Adrenal gland (tissue), 5 donors: ENCODE results near the gene FBXL20.

Experiments
- CTCF ChIP-seq, 6 experiments: fragments of 450-650 bp in 4 of 6; fragments of 200-600 bp in 2 of 6; sonication (generic) in 1 of 6; IDR thresholded peaks; 1 replicate in 5 of 6; 2 replicates in 1 of 6; pipeline versions ENCODE4 v1.5.1 to v1.8.0; 2016 to 2021; ENCODE audit warnings: antibody characterized with exemption in 6 of 6, mild to moderate bottlenecking in 2 of 6, moderate library complexity in 1 of 6
- POLR2A ChIP-seq, 2 donors: fragments of 450-650 bp; IDR thresholded peaks; one replicate each; pipeline ENCODE4 v1.6.1; 2017; ENCODE audit warnings: antibody characterized with exemption in 2 of 2, mild to moderate bottlenecking in 2 of 2, moderate library complexity in 1 of 2
- donor health status: DM: no; HTN: no; CAD: no.

- TF ChIP-seq CTCF (IDR thresholded peaks at IDR 0.05) (no peak), POLR2A (IDR thresholded peaks at IDR 0.05) (no peak)
These were observed 65.7 kb downstream of the FBXL20 start for GRCh38 chr17:39335704-39336223.
